ENCODE results near the gene TXNDC5.
A peak's percentile ranks its signal among the peaks of the same experiment; 100 is the strongest.

The TXNDC5 gene

DNA sequence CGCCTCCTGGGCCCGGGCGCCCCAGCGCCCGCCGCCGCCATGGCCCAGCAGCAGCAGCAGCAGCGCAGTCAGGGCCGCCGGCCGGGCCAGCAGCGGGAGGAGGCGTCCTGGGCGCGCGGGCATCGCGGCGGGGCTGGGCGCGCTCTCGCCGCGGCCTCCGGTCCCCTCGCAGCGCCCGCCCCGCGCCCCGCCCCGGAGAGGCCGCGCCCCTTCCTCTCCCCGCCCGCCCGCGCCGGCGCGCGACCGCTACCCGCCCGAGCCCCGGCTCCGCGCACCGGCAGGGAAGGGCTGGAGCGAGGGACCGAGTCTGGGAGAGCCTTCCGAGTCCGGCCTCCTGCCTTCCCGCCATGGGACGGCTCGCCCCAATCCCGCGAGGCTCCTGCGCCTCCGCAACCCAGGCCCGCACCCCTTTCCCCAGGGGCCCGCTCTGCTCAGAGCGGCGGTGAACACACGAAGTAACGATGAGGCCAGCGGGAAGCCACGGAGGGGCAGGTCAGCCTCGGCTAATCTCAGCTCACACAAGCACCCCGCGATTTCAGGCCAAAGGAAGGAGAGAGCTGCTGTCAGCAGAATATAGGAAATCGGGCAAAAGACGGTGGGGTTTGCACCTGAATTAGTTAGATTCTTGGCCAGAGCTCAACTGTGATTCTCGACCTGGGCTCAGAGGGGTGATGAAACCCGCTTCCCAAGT, at the start of gene TXNDC5:
Gene TXNDC5, minus strand, starts transcription at position 135 of the 691 bp plus-strand sequence. Its CDS starts 12 bp downstream, at position 123.
- Histone ChIP-seq H3K9me2 (replicated peaks; ENCODE audit: insufficient read depth, low read length) (no peaks in the 10 kb centered on the region), H3K27me3 (replicated peaks; ENCODE audit: insufficient read depth, low read length) (no peaks in the 10 kb centered on the region), H4K20me1 (ENCODE audit: insufficient read depth, low read length) (no peaks in the 10 kb centered on the region), H3K9ac (ENCODE audit: low read length) (peak within 1 kb of the TSS; percentile 100), H3F3A (ENCODE audit: insufficient read depth, low read length) (peaks cover 80% of the 10 kb centered on the region), H3K4me1 (ENCODE audit: low read length) (peaks cover 44% of the 10 kb centered on the region), H3K9me3 (replicated peaks; ENCODE audit: insufficient read depth, low read length) (no peaks in the 10 kb centered on the region), H2AFZ (ENCODE audit: low read length) (no peak within 1 kb of the TSS), H3K27ac (ENCODE audit: low read length) (peak within 1 kb of the TSS; percentile 100), H3K79me2 (ENCODE audit: low read length) (peaks cover 93% of the 10 kb centered on the region), H3K36me3 (replicated peaks; ENCODE audit: insufficient read depth, low read length) (peaks cover 35% of the 10 kb centered on the region), H3K4me3 (ENCODE audit: low read length) (peak within 1 kb of the TSS; percentile 94), H3K4me2 (ENCODE audit: low read depth, low read length) (peak within 1 kb of the TSS; percentile 100)
- TF ChIP-seq, protein P1, sequence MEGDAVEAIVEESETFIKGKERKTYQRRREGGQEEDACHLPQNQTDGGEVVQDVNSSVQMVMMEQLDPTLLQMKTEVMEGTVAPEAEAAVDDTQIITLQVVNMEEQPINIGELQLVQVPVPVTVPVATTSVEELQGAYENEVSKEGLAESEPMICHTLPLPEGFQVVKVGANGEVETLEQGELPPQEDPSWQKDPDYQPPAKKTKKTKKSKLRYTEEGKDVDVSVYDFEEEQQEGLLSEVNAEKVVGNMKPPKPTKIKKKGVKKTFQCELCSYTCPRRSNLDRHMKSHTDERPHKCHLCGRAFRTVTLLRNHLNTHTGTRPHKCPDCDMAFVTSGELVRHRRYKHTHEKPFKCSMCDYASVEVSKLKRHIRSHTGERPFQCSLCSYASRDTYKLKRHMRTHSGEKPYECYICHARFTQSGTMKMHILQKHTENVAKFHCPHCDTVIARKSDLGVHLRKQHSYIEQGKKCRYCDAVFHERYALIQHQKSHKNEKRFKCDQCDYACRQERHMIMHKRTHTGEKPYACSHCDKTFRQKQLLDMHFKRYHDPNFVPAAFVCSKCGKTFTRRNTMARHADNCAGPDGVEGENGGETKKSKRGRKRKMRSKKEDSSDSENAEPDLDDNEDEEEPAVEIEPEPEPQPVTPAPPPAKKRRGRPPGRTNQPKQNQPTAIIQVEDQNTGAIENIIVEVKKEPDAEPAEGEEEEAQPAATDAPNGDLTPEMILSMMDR (IDR thresholded peaks at IDR 0.05; ENCODE audit: low read length) = no peak
- TF ChIP-seq EZH2 (optimal IDR thresholded peaks at IDR 0.05; ENCODE audit: low read depth, low read length) = no peak
- TF ChIP-seq EZH2phosphoT487 (IDR thresholded peaks at IDR 0.05; ENCODE audit: low read length) = no peak
- DNase-seq = peak; percentile 80

DNA sequence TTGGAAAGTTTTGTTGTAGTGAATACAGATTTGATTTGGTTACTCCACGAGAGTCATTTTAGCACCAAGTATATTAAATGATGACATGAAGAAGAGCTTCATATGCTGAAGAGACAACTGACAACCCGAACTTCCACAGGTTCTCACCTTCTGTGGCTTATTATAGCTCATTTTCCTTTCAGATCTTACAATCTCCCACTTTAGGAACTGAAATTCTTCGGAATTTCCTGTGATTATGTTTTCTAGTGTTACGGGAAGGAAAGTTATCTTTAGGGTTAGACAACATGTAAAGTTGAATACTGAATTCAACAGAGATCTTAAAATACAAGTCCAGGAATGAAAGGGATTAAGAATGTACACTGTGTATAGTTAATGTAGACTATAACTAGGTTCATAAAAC, 49.6 kb upstream of the TXNDC5 start:
- Histone ChIP-seq H3F3A (ENCODE audit: insufficient read depth, low read length) (peaks cover 44% of the 10 kb centered on the region), H3K9ac (ENCODE audit: low read length) (peak overlapping the region; percentile 58)

DNA sequence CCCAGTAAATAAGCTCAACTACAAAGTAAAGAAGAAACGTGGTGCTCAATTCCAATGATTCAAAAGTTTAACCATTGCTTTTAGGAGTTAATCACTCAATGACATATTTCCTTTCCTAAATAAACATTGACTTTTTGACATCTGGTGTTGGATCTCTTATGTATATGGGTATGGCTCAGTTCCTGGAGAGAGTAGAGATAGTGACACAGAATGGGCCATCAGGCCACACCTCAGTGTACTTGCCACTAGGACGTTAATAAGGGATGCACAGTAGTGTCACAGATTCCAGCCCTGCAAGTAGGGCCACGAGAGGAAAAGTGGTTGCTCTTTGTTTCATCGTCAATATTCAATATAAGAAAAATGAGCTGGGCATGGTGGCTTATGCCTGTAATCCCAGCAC, 48.9 kb upstream of the TXNDC5 start:
- no peak overlapping the region for H3K9ac ChIP-seq (ENCODE audit: low read length)
- H3F3A ChIP-seq (ENCODE audit: insufficient read depth, low read length) = peaks cover 43% of the 10 kb centered on the region
- H2AFZ ChIP-seq (ENCODE audit: low read length) = no peak overlapping the region
- DNase-seq = no peak
- H3K9me2 ChIP-seq (replicated peaks; ENCODE audit: insufficient read depth, low read length) = no peaks in the 10 kb centered on the region
- peaks cover 48% of the 10 kb centered on the region for H3K4me1 ChIP-seq (ENCODE audit: low read length)
- H3K27me3 ChIP-seq (replicated peaks; ENCODE audit: insufficient read depth, low read length) = no peaks in the 10 kb centered on the region
- H3K9me3 ChIP-seq (replicated peaks; ENCODE audit: insufficient read depth, low read length) = no peaks in the 10 kb centered on the region
- H3K79me2 ChIP-seq (ENCODE audit: low read length) = peaks cover 14% of the 10 kb centered on the region
- no peak for TF ChIP-seq EZH2phosphoT487 (IDR thresholded peaks at IDR 0.05; ENCODE audit: low read length)
- no peak for TF ChIP-seq EZH2 (optimal IDR thresholded peaks at IDR 0.05; ENCODE audit: low read depth, low read length)
- TF ChIP-seq, protein P1 (IDR thresholded peaks at IDR 0.05; ENCODE audit: low read length) = no peak
- no peaks in the 10 kb centered on the region for H3K36me3 ChIP-seq (replicated peaks; ENCODE audit: insufficient read depth, low read length)
- no peaks in the 10 kb centered on the region for H4K20me1 ChIP-seq (ENCODE audit: insufficient read depth, low read length)
- no peak overlapping the region; the same call in 1 of the 2 replicates for H3K27ac ChIP-seq (ENCODE audit: low read length)
- H3K4me3 ChIP-seq (ENCODE audit: low read length) = no peak overlapping the region
- no peak overlapping the region for H3K4me2 ChIP-seq (ENCODE audit: low read depth, low read length)

More for the DNA sequence above, 49.6 kb upstream of the TXNDC5 start:
- H4K20me1 ChIP-seq (ENCODE audit: insufficient read depth, low read length) = no peaks in the 10 kb centered on the region
- TF ChIP-seq EZH2 (optimal IDR thresholded peaks at IDR 0.05; ENCODE audit: low read depth, low read length) = no peak
- no peak for TF ChIP-seq EZH2phosphoT487 (IDR thresholded peaks at IDR 0.05; ENCODE audit: low read length)
- TF ChIP-seq, protein P1 (IDR thresholded peaks at IDR 0.05; ENCODE audit: low read length) = no peak
- peak overlapping the region; percentile 99 for H3K27ac ChIP-seq (ENCODE audit: low read length)
- H3K27me3 ChIP-seq (replicated peaks; ENCODE audit: insufficient read depth, low read length) = no peaks in the 10 kb centered on the region
- H3K4me1 ChIP-seq (ENCODE audit: low read length) = peaks cover 50% of the 10 kb centered on the region
- H3K79me2 ChIP-seq (ENCODE audit: low read length) = peaks cover 16% of the 10 kb centered on the region
- DNase-seq = no peak
- H3K9me3 ChIP-seq (replicated peaks; ENCODE audit: insufficient read depth, low read length) = 0 out of 2 replicates have a peak, but pooled peaks cover 1% of the 10 kb centered on the region
- H2AFZ ChIP-seq (ENCODE audit: low read length) = no peak overlapping the region
- no peak overlapping the region for H3K4me3 ChIP-seq (ENCODE audit: low read length)
- no peaks in the 10 kb centered on the region for H3K9me2 ChIP-seq (replicated peaks; ENCODE audit: insufficient read depth, low read length)
- H3K36me3 ChIP-seq (replicated peaks; ENCODE audit: insufficient read depth, low read length) = peaks cover 1% of the 10 kb centered on the region; the same call in 1 of the 2 replicates
- no peak overlapping the region for H3K4me2 ChIP-seq (ENCODE audit: low read depth, low read length)

All from MM.1S (cell line).